RWPE1 (cell line): ENCODE results near the gene DCAF10.
A peak's percentile ranks its signal among the peaks of the same experiment; 100 is the strongest.

Source experiments
- CTCF ChIA-PET: fragments of 350-600 bp; sonication (Branson Sonifier 250); formaldehyde crosslinking; extraction: SDS; loops from one replicate; lab custom pipeline; 2021; lab: Yijun Ruan, JAX
- POLR2A ChIA-PET: fragments of 400-600 bp; formaldehyde crosslinking; extraction: SDS; loops from one replicate; lab custom pipeline; 2020; ENCODE audit warnings: antibody characterized with exemption; ENCODE audit not compliant: low non-redundant PET; lab: Yijun Ruan, JAX
- DNase-seq: peaks from one replicate; pipeline ENCODE4 v3.0.0; 2012; ENCODE audit warnings: low spot score
- H3K27ac ChIP-seq: fragments of 450-650 bp; 2 replicates; pipeline ENCODE4 v1.5.1; 2017
- CTCF ChIP-seq: fragments of 450-650 bp; conservative IDR thresholded peaks from 2 replicates; pipeline ENCODE4 v1.5.1; 2017; ENCODE audit warnings: low read depth, mild to moderate bottlenecking

DCAF10 gene

GRCh38 chr9:37835821-37836220, 35.2 kb downstream of the DCAF10 start:
- no peak for DNase-seq
- TF ChIP-seq CTCF, result no peak
- ChIA-PET CTCF (interaction anchor here (0.6 kb wide), 2 partner anchors 373 to 577 kb away, joined by 3 to 5 read pairs; no protein-coding TSS in a partner anchor), POLR2A (no interaction called here)
- H3K27ac ChIP-seq, result no peak overlapping the region

- TF ChIP-seq CTCF, result no peak
- no peak overlapping the region for H3K27ac ChIP-seq
- ChIA-PET CTCF (no interaction called here), POLR2A (no interaction called here)
- DNase-seq, result no peak
Measured at GRCh38 chr9:37836386-37836785, 35.8 kb downstream of the DCAF10 start.

GRCh38 chr9:37839496-37840461, 39.2 kb downstream of the DCAF10 start:
- CTCF ChIA-PET, result no interaction called here
- H3K27ac ChIP-seq, result no peak overlapping the region
- POLR2A ChIA-PET, result interaction anchor here (0.6 kb wide), 1 partner anchor 9 kb away, joined by 10 read pairs; no protein-coding TSS in a partner anchor
- TF ChIP-seq CTCF, result no peak
- no peak for DNase-seq

- no peak for TF ChIP-seq CTCF
- peak; percentile 20 for DNase-seq
- CTCF ChIA-PET, result interaction anchor here (0.7 kb wide), 1 partner anchor 68 kb away, joined by 3 read pairs; no protein-coding TSS in a partner anchor
- POLR2A ChIA-PET, result no interaction called here
- H3K27ac ChIP-seq, result no peak overlapping the region
Measured at GRCh38 chr9:37840560-37841194, 40.1 kb downstream of the DCAF10 start.

GRCh38 chr9:37852222-37852621, 51.6 kb downstream of the DCAF10 start:
- no peak for DNase-seq

More at GRCh38 chr9:37852222-37852621, 51.6 kb downstream of the DCAF10 start:
- CTCF ChIA-PET, result interaction anchor here (0.7 to 1.3 kb wide), 2 partner anchors 29 to 106 kb away, joined by 4 to 8 read pairs; no protein-coding TSS in a partner anchor
- no peak for TF ChIP-seq CTCF
- no peak overlapping the region for H3K27ac ChIP-seq
- POLR2A ChIA-PET, result interaction anchor here (0.6 kb wide), 1 partner anchor 209 kb away, joined by 4 read pairs; no protein-coding TSS in a partner anchor
